ENCODE measurements around the gene CHIC2.

DNA sequence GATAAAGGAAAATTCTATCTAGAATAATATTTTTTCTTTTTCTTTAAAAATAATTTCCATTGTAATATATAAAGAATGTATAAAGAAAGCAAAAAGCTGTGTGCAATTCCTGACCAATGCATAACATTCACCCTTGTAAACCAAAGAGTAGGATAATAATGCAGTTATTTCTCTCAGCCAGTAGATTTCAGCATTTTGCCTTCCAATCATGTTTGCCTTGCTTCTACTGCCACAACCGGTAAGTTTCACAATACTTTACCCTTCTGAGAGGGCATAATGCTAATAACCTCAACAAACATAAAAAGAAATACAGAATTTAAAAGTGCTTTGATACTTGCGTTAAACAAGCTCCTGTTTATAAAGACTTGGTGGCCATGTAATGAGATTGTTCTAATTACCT, 59.9 kb downstream of the CHIC2 start:
- TF ChIP-seq, protein P1, sequence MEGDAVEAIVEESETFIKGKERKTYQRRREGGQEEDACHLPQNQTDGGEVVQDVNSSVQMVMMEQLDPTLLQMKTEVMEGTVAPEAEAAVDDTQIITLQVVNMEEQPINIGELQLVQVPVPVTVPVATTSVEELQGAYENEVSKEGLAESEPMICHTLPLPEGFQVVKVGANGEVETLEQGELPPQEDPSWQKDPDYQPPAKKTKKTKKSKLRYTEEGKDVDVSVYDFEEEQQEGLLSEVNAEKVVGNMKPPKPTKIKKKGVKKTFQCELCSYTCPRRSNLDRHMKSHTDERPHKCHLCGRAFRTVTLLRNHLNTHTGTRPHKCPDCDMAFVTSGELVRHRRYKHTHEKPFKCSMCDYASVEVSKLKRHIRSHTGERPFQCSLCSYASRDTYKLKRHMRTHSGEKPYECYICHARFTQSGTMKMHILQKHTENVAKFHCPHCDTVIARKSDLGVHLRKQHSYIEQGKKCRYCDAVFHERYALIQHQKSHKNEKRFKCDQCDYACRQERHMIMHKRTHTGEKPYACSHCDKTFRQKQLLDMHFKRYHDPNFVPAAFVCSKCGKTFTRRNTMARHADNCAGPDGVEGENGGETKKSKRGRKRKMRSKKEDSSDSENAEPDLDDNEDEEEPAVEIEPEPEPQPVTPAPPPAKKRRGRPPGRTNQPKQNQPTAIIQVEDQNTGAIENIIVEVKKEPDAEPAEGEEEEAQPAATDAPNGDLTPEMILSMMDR (IDR thresholded peaks at IDR 0.05): no peak
- no peak for TF ChIP-seq POLR2AphosphoS5 (IDR thresholded peaks at IDR 0.05)
- TF ChIP-seq POLR2A (IDR thresholded peaks at IDR 0.05): no peak
